HEK293 (cell line): ENCODE measurements around the gene SPACA4.

Source experiments
- BCL11A ChIP-seq: fragments of 450-650 bp; formaldehyde crosslinking; IDR thresholded peaks from 2 replicates; pipeline ENCODE4 v1.5.1; 2016; ENCODE audit warnings: low read depth, missing biosample characterization, missing genetic modification characterization
- GLIS1 ChIP-seq: fragments of 450-650 bp; formaldehyde crosslinking; IDR thresholded peaks from 2 replicates; pipeline ENCODE4 v1.5.1; 2016; ENCODE audit warnings: missing biosample characterization, missing genetic modification characterization
- HOXC10 ChIP-seq: sonication (generic); formaldehyde crosslinking; IDR thresholded peaks from 2 replicates; pipeline ENCODE4 v1.8.1; 2023; ENCODE audit warnings: mild to moderate bottlenecking, missing genetic modification reagents
- IKZF3 ChIP-seq: fragments of 450-650 bp; IDR thresholded peaks from 2 replicates; pipeline ENCODE4 v1.5.0; 2018; ENCODE audit warnings: missing biosample characterization, mild to moderate bottlenecking, missing genetic modification characterization, moderate library complexity
- KLF1 ChIP-seq: fragments of 450-650 bp; formaldehyde crosslinking; IDR thresholded peaks from 2 replicates; pipeline ENCODE4 v1.5.1; 2016; ENCODE audit warnings: missing biosample characterization, missing genetic modification characterization
- KLF7 ChIP-seq: fragments of 450-650 bp; formaldehyde crosslinking; IDR thresholded peaks from 2 replicates; pipeline ENCODE4 v1.5.1; 2016; ENCODE audit warnings: missing biosample characterization, missing genetic modification characterization, borderline replicate concordance
- KLF9 ChIP-seq: fragments of 450-650 bp; formaldehyde crosslinking; IDR thresholded peaks from 2 replicates; pipeline ENCODE4 v1.5.1; 2016; ENCODE audit warnings: missing biosample characterization, missing genetic modification characterization, low read depth
- MZF1 ChIP-seq: fragments of 450-650 bp; formaldehyde crosslinking; IDR thresholded peaks from 2 replicates; pipeline ENCODE4 v1.5.1; 2017; ENCODE audit warnings: missing biosample characterization, missing genetic modification characterization, borderline replicate concordance
- SCRT1 ChIP-seq: fragments of 450-650 bp; formaldehyde crosslinking; IDR thresholded peaks from 2 replicates; pipeline ENCODE4 v1.5.1; 2016; ENCODE audit warnings: missing biosample characterization, missing genetic modification characterization, borderline replicate concordance
- SP2 ChIP-seq: fragments of 450-650 bp; formaldehyde crosslinking; IDR thresholded peaks from 2 replicates; pipeline ENCODE4 v1.5.1; 2016; ENCODE audit warnings: missing biosample characterization, missing genetic modification characterization
- WT1 ChIP-seq: fragments of 450-650 bp; formaldehyde crosslinking; IDR thresholded peaks from 2 replicates; pipeline ENCODE4 v1.5.1; 2016; ENCODE audit warnings: missing biosample characterization, missing genetic modification characterization
- ZBTB21 ChIP-seq: fragments of 450-650 bp; formaldehyde crosslinking; IDR thresholded peaks from 2 replicates; pipeline ENCODE4 v1.5.1; 2017; ENCODE audit warnings: missing biosample characterization, missing genetic modification characterization
- ZBTB26 ChIP-seq: fragments of 450-650 bp; formaldehyde crosslinking; optimal IDR thresholded peaks from 2 replicates; pipeline ENCODE3; 2016; ENCODE audit warnings: missing biosample characterization, mild to moderate bottlenecking, missing genetic modification characterization
- ZFHX2 ChIP-seq: fragments of 450-650 bp; formaldehyde crosslinking; conservative IDR thresholded peaks from 2 replicates; pipeline ENCODE4 v1.5.1; 2016; ENCODE audit warnings: missing biosample characterization, missing genetic modification characterization
- ZFP37 ChIP-seq: fragments of 450-650 bp; formaldehyde crosslinking; IDR thresholded peaks from 2 replicates; pipeline ENCODE4 v1.5.1; 2016; ENCODE audit warnings: missing biosample characterization, missing genetic modification characterization
- ZNF121 ChIP-seq: fragments of 450-650 bp; formaldehyde crosslinking; IDR thresholded peaks from 2 replicates; pipeline ENCODE4 v1.5.1; 2016; ENCODE audit warnings: missing biosample characterization, missing genetic modification characterization
- ZNF155 ChIP-seq: fragments of 450-650 bp; formaldehyde crosslinking; IDR thresholded peaks from 2 replicates; pipeline ENCODE4 v1.5.1; 2016; ENCODE audit warnings: missing biosample characterization, missing genetic modification characterization
- ZNF18 ChIP-seq: fragments of 450-650 bp; formaldehyde crosslinking; IDR thresholded peaks from 2 replicates; pipeline ENCODE4 v1.5.1; 2016; ENCODE audit warnings: missing biosample characterization, missing genetic modification characterization
- ZNF202 ChIP-seq: fragments of 450-650 bp; formaldehyde crosslinking; IDR thresholded peaks from 2 replicates; pipeline ENCODE4 v1.5.1; 2016; ENCODE audit warnings: missing biosample characterization, missing genetic modification characterization, borderline replicate concordance
- ZNF223 ChIP-seq: fragments of 450-650 bp; formaldehyde crosslinking; IDR thresholded peaks from 2 replicates; pipeline ENCODE4 v1.5.1; 2016; ENCODE audit warnings: missing biosample characterization, missing genetic modification characterization
- ZNF239 ChIP-seq: fragments of 450-650 bp; formaldehyde crosslinking; IDR thresholded peaks from 2 replicates; pipeline ENCODE4 v1.5.1; 2016; ENCODE audit warnings: missing biosample characterization, missing genetic modification characterization
- ZNF292 ChIP-seq: fragments of 450-650 bp; formaldehyde crosslinking; IDR thresholded peaks from 2 replicates; pipeline ENCODE4 v1.5.1; 2016; ENCODE audit warnings: low read depth, missing biosample characterization, missing genetic modification characterization, borderline replicate concordance
- ZNF350 ChIP-seq: fragments of 450-650 bp; formaldehyde crosslinking; IDR thresholded peaks from 2 replicates; pipeline ENCODE4 v1.5.0; 2017; ENCODE audit warnings: missing biosample characterization, mild to moderate bottlenecking, missing genetic modification characterization
- ZNF354C ChIP-seq: fragments of 450-650 bp; formaldehyde crosslinking; IDR thresholded peaks from 2 replicates; pipeline ENCODE4 v1.5.1; 2016; ENCODE audit warnings: missing biosample characterization, missing genetic modification characterization, low read depth, borderline replicate concordance
- ZNF391 ChIP-seq: fragments of 450-650 bp; formaldehyde crosslinking; IDR thresholded peaks from 2 replicates; pipeline ENCODE4 v1.5.1; 2016; ENCODE audit warnings: low read depth, missing biosample characterization, missing genetic modification characterization, borderline replicate concordance
- ZNF398 ChIP-seq: fragments of 450-650 bp; formaldehyde crosslinking; IDR thresholded peaks from 2 replicates; pipeline ENCODE4 v1.5.1; 2017; ENCODE audit warnings: missing biosample characterization, missing genetic modification characterization
- ZNF426 ChIP-seq: fragments of 450-650 bp; formaldehyde crosslinking; IDR thresholded peaks from 2 replicates; pipeline ENCODE4 v1.5.1; 2017; ENCODE audit warnings: missing biosample characterization, missing genetic modification characterization, mild to moderate bottlenecking, inconsistent platforms, moderate library complexity
- ZNF433 ChIP-seq: fragments of 450-650 bp; formaldehyde crosslinking; IDR thresholded peaks from 2 replicates; pipeline ENCODE4 v1.5.1; 2016; ENCODE audit warnings: missing biosample characterization, missing genetic modification characterization, low read depth
- ZNF558 ChIP-seq: fragments of 450-650 bp; formaldehyde crosslinking; IDR thresholded peaks from 2 replicates; pipeline ENCODE4 v1.5.1; 2016; ENCODE audit warnings: missing biosample characterization, missing genetic modification characterization
- ZNF561 ChIP-seq: fragments of 450-650 bp; IDR thresholded peaks from 2 replicates; pipeline ENCODE4 v1.5.1; 2018; ENCODE audit warnings: missing biosample characterization, missing genetic modification characterization, borderline replicate concordance
- ZNF585B ChIP-seq: fragments of 450-650 bp; formaldehyde crosslinking; IDR thresholded peaks from 2 replicates; pipeline ENCODE4 v1.5.1; 2016; ENCODE audit warnings: missing biosample characterization, missing genetic modification characterization
- ZNF623 ChIP-seq: fragments of 450-650 bp; formaldehyde crosslinking; IDR thresholded peaks from 2 replicates; pipeline ENCODE4 v1.5.1; 2016; ENCODE audit warnings: missing biosample characterization, missing genetic modification characterization
- ZNF843 ChIP-seq: fragments of 450-650 bp; formaldehyde crosslinking; IDR thresholded peaks from 2 replicates; pipeline ENCODE4 v1.5.1; 2016; ENCODE audit warnings: missing biosample characterization, missing genetic modification characterization
- ZSCAN30 ChIP-seq: fragments of 450-650 bp; IDR thresholded peaks from 2 replicates; pipeline ENCODE4 v1.5.1; 2018; ENCODE audit warnings: missing biosample characterization, mild to moderate bottlenecking, missing genetic modification characterization, moderate library complexity
- ZXDB ChIP-seq: fragments of 450-650 bp; formaldehyde crosslinking; IDR thresholded peaks from 2 replicates; pipeline ENCODE4 v1.5.1; 2016; ENCODE audit warnings: missing biosample characterization, missing genetic modification characterization

The SPACA4 gene

GRCh38 chr19:48588670-48589401 is 17.7 kb upstream of the SPACA4 start (continued):
- TF ChIP-seq ZNF398 (tag by site-specific recombination) = peak; percentile 44
- peak; percentile 90 for TF ChIP-seq ZNF585B (tag by site-specific recombination)
- TF ChIP-seq ZNF292 (tag by site-specific recombination) = no peak
- peak; percentile 89; the same call in 1 of the 2 replicates for TF ChIP-seq KLF7 (tag by site-specific recombination)
- TF ChIP-seq ZBTB21 (tag by site-specific recombination) = peak; percentile 48; the same call in 1 of the 2 replicates
- 0 out of 2 replicates have a peak, but pooled peaks have one; percentile 9 for TF ChIP-seq ZNF558 (tag by site-specific recombination)
- no peak for TF ChIP-seq ZNF18 (tag by site-specific recombination)
- TF ChIP-seq ZNF426 (tag by site-specific recombination) = no peak
- TF ChIP-seq ZNF433 (tag by site-specific recombination) = no peak
- TF ChIP-seq ZFP37 (tag by site-specific recombination) = peak; percentile 92; the same call in 1 of the 2 replicates
- no peak for TF ChIP-seq ZNF350
- TF ChIP-seq ZNF239 (tag by site-specific recombination) = peak; percentile 73
- peak; percentile 67; the same call in 1 of the 2 replicates for TF ChIP-seq MZF1 (tag by site-specific recombination)
- TF ChIP-seq ZBTB26 = peak; percentile 23
- no peak for TF ChIP-seq ZNF223 (tag by site-specific recombination)
- no peak for TF ChIP-seq ZNF155 (tag by site-specific recombination)
- peak; percentile 55 for TF ChIP-seq ZNF843
- TF ChIP-seq ZNF202 (tag by site-specific recombination) = no peak
- peak; percentile 89 for TF ChIP-seq KLF1 (tag by site-specific recombination)
- no peak for TF ChIP-seq HOXC10
- TF ChIP-seq ZNF354C (tag by site-specific recombination) = no peak
- peak; percentile 64 for TF ChIP-seq WT1 (tag by site-specific recombination)
- TF ChIP-seq IKZF3 = no peak
- TF ChIP-seq SP2 (tag by site-specific recombination) = peak; percentile 26; the same call in 1 of the 2 replicates
- 0 out of 2 replicates have a peak, but pooled peaks have one; percentile 8 for TF ChIP-seq SCRT1 (tag by site-specific recombination)
- peak; percentile 85; the same call in 1 of the 2 replicates for TF ChIP-seq ZNF391 (tag by site-specific recombination)
- 0 out of 2 replicates have a peak, but pooled peaks have one; percentile 16 for TF ChIP-seq ZSCAN30 (tag by site-specific recombination)
- 0 out of 2 replicates have a peak, but pooled peaks have one; percentile 68 for TF ChIP-seq BCL11A (tag by site-specific recombination)
- no peak for TF ChIP-seq ZNF561 (tag by site-specific recombination)
- TF ChIP-seq GLIS1 (tag by site-specific recombination) = peak; percentile 61
- TF ChIP-seq KLF9 (tag by site-specific recombination) = peak; percentile 76
- peak; percentile 100 for TF ChIP-seq ZNF623 (tag by site-specific recombination)
- peak; percentile 88 for TF ChIP-seq ZXDB (tag by site-specific recombination)
- peak; percentile 92 for TF ChIP-seq ZFHX2 (tag by site-specific recombination)
- peak; percentile 76 for TF ChIP-seq ZNF121
